SU-DHL-6 (cell line): Measurements from ENCODE around the gene BEAN1.

Experiments used
- H2AFZ ChIP-seq: fragments of 200-600 bp; sonication (generic); 2 replicates; pipeline ENCODE4 v1.6.1; 2014; ENCODE audit warnings: low read depth, mild to moderate bottlenecking, moderate library complexity, mixed read lengths, antibody characterized with exemption, low read length; ENCODE audit not compliant: severe bottlenecking
- H3F3A ChIP-seq: fragments of 200-600 bp; shearing (Covaris generic); 2 replicates; pipeline ENCODE4 v1.6.0; 2016; ENCODE audit warnings: antibody characterized with exemption, mild to moderate bottlenecking; ENCODE audit not compliant: insufficient read depth
- H3K27ac ChIP-seq: fragments of 200-600 bp; sonication (generic); 2 replicates; pipeline ENCODE4 v1.5.1; 2016; ENCODE audit warnings: low read depth, mild to moderate bottlenecking, low read length, moderate library complexity, mixed read lengths
- H3K27me3 ChIP-seq: fragments of 200-600 bp; sonication (generic), shearing (Covaris generic); 2 replicates; pipeline ENCODE4 v1.6.0; 2014; ENCODE audit warnings: mild to moderate bottlenecking, low read length
- H3K36me3 ChIP-seq: fragments of 200-600 bp; sonication (generic); 2 replicates; pipeline ENCODE4 v1.6.1; 2014; ENCODE audit warnings: mild to moderate bottlenecking, low read length, mixed read lengths
- H3K4me2 ChIP-seq: fragments of 300-600, 200-600 bp; shearing (Covaris generic), sonication (generic); 2 replicates; pipeline ENCODE4 v1.6.0; 2014; ENCODE audit warnings: low read length, low read depth, mild to moderate bottlenecking; ENCODE audit not compliant: poor library complexity, severe bottlenecking
- H3K4me3 ChIP-seq: fragments of 200-600 bp; sonication (generic); 2 replicates; pipeline ENCODE4 v1.5.1; 2014; ENCODE audit warnings: antibody characterized with exemption, low read length, mild to moderate bottlenecking, mixed read lengths; ENCODE audit not compliant: insufficient read depth, poor library complexity, severe bottlenecking
- H3K79me2 ChIP-seq: fragments of 200-600 bp; sonication (generic); 2 replicates; pipeline ENCODE4 v1.6.1; 2014; ENCODE audit warnings: mild to moderate bottlenecking, low read length, moderate library complexity; ENCODE audit not compliant: insufficient read depth
- H3K9ac ChIP-seq: fragments of 200-600 bp; sonication (generic); 2 replicates; pipeline ENCODE4 v1.7.0; 2014; ENCODE audit warnings: mild to moderate bottlenecking, low read length
- H3K9me2 ChIP-seq: fragments of 200-600 bp; sonication (generic); replicated peaks from 2 replicates; pipeline ENCODE4 v1.6.1; 2014; ENCODE audit warnings: low read length; ENCODE audit not compliant: insufficient read depth
- H3K9me3 ChIP-seq: fragments of 200-600 bp; sonication (generic); 2 replicates; pipeline ENCODE4 v1.6.1; 2014; ENCODE audit warnings: low read length, mixed read lengths; ENCODE audit not compliant: insufficient read depth
- H4K20me1 ChIP-seq: fragments of 200-600 bp; sonication (generic); 2 replicates; pipeline ENCODE4 v1.6.1; 2014; ENCODE audit warnings: low read depth, mild to moderate bottlenecking, antibody characterized with exemption, low read length, moderate library complexity, mixed read lengths
- CTCF ChIP-seq: fragments of 200-600 bp; sonication (generic); IDR thresholded peaks from one replicate; pipeline ENCODE4 v1.5.1; 2017; ENCODE audit warnings: antibody characterized with exemption, mild to moderate bottlenecking, low read length, moderate library complexity; ENCODE audit not compliant: insufficient read depth, poor library complexity, severe bottlenecking
- EZH2phosphoT487 ChIP-seq: fragments of 200-600 bp; sonication (generic), shearing (Covaris generic); conservative IDR thresholded peaks from 2 replicates; pipeline ENCODE4 v1.6.1; 2018; ENCODE audit warnings: mild to moderate bottlenecking, antibody characterized with exemption, low read length, moderate library complexity, mixed read lengths

Gene BEAN1

GRCh38 chr16:66517586-66518263 is 90.6 kb downstream of the BEAN1 start:
- TF ChIP-seq CTCF (no peak), EZH2phosphoT487 (no peak)
- peak overlapping the region; percentile 46 for H3K9ac ChIP-seq
- H3K4me2 ChIP-seq = peak overlapping the region; percentile 49
- H3K4me3 ChIP-seq = no peak overlapping the region
- no peaks in the 10 kb centered on the region for H3K9me2 ChIP-seq
- H3K9me3 ChIP-seq = no peaks in the 10 kb centered on the region
- no peaks in the 10 kb centered on the region for H4K20me1 ChIP-seq
- H3K79me2 ChIP-seq = no peaks in the 10 kb centered on the region
- no peaks in the 10 kb centered on the region for H3K36me3 ChIP-seq
- H3K27ac ChIP-seq = peak overlapping the region; percentile 79
- H2AFZ ChIP-seq = peak overlapping the region; percentile 75
- peaks cover 24% of the 10 kb centered on the region for H3F3A ChIP-seq
- H3K27me3 ChIP-seq = no peaks in the 10 kb centered on the region

- H3F3A ChIP-seq = peaks cover 34% of the 10 kb centered on the region
- H3K27ac ChIP-seq = no peak overlapping the region
- TF ChIP-seq EZH2phosphoT487 (no peak), CTCF (no peak)
- no peaks in the 10 kb centered on the region for H3K9me2 ChIP-seq
- H3K4me3 ChIP-seq = no peak overlapping the region
- no peaks in the 10 kb centered on the region for H3K9me3 ChIP-seq
- no peaks in the 10 kb centered on the region for H3K36me3 ChIP-seq
- H2AFZ ChIP-seq = no peak overlapping the region
- no peaks in the 10 kb centered on the region for H3K27me3 ChIP-seq
- H3K79me2 ChIP-seq = no peaks in the 10 kb centered on the region
- H3K9ac ChIP-seq = no peak overlapping the region
- H4K20me1 ChIP-seq = no peaks in the 10 kb centered on the region
- H3K4me2 ChIP-seq = no peak overlapping the region
Measured at GRCh38 chr16:66519482-66520373, 92.6 kb downstream of the BEAN1 start.

GRCh38 chr16:66520406-66521170 is 93.5 kb downstream of the BEAN1 start:
- Histone ChIP-seq H3K4me2 (no peak overlapping the region), H3F3A (peaks cover 34% of the 10 kb centered on the region), H3K79me2 (no peaks in the 10 kb centered on the region), H3K4me3 (no peak overlapping the region), H4K20me1 (no peaks in the 10 kb centered on the region), H3K9ac (no peak overlapping the region), H2AFZ (no peak overlapping the region), H3K27me3 (no peaks in the 10 kb centered on the region), H3K9me3 (no peaks in the 10 kb centered on the region), H3K36me3 (no peaks in the 10 kb centered on the region), H3K27ac (no peak overlapping the region), H3K9me2 (no peaks in the 10 kb centered on the region)
- TF ChIP-seq EZH2phosphoT487 = no peak
- no peak for TF ChIP-seq CTCF
